Measurements from ENCODE around the gene TXNDC16. TPM values are rescaled to one million over a fixed set of nuclear protein-coding genes. Genes with fewer than 3 reads are reported as not detected.
A peak's percentile ranks its signal among the peaks of the same experiment; 100 is the strongest.

TXNDC16 gene
- polyA plus RNA-seq, 1 donor = 12.7 TPM

DNA sequence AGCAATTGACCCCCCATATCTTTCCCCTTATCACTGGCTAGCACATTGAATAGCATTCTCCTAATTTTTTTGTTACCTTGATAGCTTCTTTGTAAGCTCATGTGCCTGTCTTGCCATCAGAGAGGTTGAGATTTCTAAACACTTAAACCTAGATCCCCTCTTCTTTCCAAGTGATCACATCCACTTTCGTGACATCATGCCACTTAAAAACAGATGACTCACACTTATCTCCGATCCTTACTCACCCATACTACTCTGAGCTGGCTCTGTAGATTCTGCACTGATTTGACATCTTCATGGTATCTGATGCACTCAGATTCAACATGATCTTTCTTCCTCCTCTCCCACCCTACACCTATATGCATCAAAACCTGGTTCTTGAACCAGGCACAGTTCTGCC lies 10.8 kb upstream of the TXNDC16 start:
- DNase-seq = no peak
- no CpG with 5 or more reads among the region's 2 CpGs for WGBS (ENCODE audit: insufficient coverage, low lambda C conversion rate)

DNA sequence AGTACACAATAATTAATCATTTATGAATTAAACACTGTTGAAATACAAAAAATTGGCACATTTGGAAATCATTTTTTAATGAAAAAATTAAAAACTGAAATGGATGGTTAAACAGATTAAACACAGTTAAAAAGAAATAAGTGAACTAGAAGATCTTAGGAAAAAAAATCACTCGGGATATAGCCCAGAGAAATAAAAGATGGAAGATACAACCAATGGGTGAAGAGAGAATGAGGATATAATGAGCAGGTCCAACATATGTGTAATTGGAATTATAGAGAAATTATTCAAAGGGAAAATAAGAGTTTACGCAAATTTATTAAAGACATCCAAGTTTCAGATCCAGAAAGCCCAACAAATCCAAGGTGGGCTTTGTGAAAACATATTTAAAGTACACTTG lies 6.4 kb upstream of the TXNDC16 start:
- H3K27me3 ChIP-seq (ENCODE audit: control insufficient read depth, insufficient read depth, low read length) = no peaks in the 10 kb centered on the region
- WGBS (ENCODE audit: insufficient coverage, low lambda C conversion rate) = 100% methylated on average over 1 of the region's 2 CpGs
- no peak overlapping the region for H3K27ac ChIP-seq (ENCODE audit: low read length)
- DNase-seq = no peak
- H3K4me3 ChIP-seq (ENCODE audit: low read length) = no peak overlapping the region
- no peaks in the 10 kb centered on the region for H3K9me3 ChIP-seq (ENCODE audit: control insufficient read depth, low read depth, low read length)
- peaks cover 4% of the 10 kb centered on the region for H3K4me1 ChIP-seq (ENCODE audit: control insufficient read depth, insufficient read depth, low read length)
- no peaks in the 10 kb centered on the region for H3K36me3 ChIP-seq (ENCODE audit: control insufficient read depth, insufficient read depth, low read length)

More for the DNA sequence above, 10.8 kb upstream of the TXNDC16 start:
- H3K27ac ChIP-seq (ENCODE audit: low read length) = no peak overlapping the region
- H3K36me3 ChIP-seq (ENCODE audit: control insufficient read depth, insufficient read depth, low read length) = no peaks in the 10 kb centered on the region
- H3K4me1 ChIP-seq (ENCODE audit: control insufficient read depth, insufficient read depth, low read length) = no peaks in the 10 kb centered on the region
- no peak overlapping the region for H3K4me3 ChIP-seq (ENCODE audit: low read length)
- H3K9me3 ChIP-seq (ENCODE audit: control insufficient read depth, low read depth, low read length) = no peaks in the 10 kb centered on the region
- H3K27me3 ChIP-seq (ENCODE audit: control insufficient read depth, insufficient read depth, low read length) = no peaks in the 10 kb centered on the region

DNA sequence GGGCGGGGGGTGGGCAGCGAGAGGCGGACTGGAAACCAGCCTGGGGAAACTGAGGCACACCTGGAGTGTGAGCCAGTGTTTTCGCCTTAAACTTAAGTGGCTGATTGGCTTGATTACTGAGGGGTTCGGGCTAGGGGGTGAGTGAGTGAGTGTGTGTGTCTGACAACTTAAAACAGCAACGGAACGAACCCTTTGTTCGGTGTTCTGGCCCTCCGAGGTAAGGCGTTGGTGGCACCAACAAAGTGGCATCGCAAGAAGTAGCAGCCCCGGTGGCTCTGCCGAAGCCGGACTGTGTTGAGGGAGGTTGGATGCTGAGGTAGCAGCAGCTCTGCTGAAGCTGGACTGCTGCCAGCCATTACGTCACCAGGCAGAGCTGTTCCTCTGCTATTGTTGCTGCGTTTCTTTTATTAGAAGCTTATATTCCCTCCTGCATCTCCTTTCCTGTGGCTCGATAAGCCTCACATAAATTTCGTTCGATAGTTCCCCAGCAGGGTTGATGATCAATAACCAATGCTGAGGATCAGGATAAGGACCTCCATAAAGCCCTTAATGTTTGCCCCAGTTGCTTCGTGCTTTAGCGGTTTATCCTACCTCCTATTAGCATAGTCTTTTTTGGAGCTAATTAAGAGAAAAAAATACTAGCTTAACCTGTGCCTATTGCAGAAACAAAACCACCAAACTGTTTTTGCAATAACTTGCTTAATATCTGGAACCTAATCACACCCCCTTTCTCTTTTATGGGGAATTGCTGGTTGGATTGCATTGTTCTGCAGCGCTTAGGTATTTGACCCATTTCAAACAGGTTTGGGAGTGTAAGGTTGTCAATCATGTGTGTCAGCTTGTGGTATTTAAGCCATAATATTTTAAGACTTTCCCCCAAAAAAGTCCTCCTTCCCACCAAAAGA lies 1.6 kb upstream of the TXNDC16 start:
- 0% methylated on average over 3 of the region's 22 CpGs for WGBS (ENCODE audit: insufficient coverage, low lambda C conversion rate)
- Histone ChIP-seq H3K36me3 (ENCODE audit: control insufficient read depth, insufficient read depth, low read length) (no peaks in the 10 kb centered on the region), H3K4me1 (ENCODE audit: control insufficient read depth, insufficient read depth, low read length) (peaks cover 13% of the 10 kb centered on the region), H3K27me3 (ENCODE audit: control insufficient read depth, insufficient read depth, low read length) (no peaks in the 10 kb centered on the region), H3K4me3 (ENCODE audit: low read length) (peak overlapping the region; percentile 72), H3K27ac (ENCODE audit: low read length) (peak overlapping the region; percentile 50), H3K9me3 (ENCODE audit: control insufficient read depth, low read depth, low read length) (no peaks in the 10 kb centered on the region)
- DNase-seq = peak; percentile 91 to 92

DNA sequence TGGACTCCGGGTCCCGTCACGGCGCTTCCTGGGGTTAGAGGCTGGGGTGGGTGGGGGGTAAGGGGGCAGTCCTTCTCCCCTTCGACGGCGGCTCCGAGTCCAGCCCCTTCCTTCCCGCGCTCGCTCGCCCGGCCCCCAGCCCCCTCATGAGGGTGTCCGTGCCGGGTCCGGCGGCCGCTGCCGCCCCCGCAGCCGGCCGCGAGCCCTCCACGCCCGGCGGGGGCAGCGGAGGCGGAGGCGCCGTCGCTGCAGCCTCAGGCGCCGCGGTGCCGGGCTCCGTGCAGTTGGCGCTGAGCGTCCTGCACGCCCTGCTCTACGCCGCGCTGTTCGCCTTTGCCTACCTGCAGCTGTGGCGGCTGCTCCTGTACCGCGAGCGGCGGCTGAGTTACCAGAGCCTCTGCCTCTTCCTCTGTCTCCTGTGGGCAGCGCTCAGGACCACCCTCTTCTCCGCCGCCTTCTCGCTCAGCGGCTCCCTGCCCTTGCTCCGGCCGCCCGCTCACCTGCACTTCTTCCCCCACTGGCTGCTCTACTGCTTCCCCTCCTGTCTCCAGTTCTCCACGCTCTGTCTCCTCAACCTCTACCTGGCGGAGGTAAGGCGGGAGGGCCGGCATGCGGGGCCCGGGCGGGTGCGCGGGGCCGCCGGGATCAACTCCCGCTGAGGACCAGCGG lies 831 bp upstream of the TXNDC16 start:
- Histone ChIP-seq H3K27ac (ENCODE audit: low read length) (peak overlapping the region; percentile 68), H3K36me3 (ENCODE audit: control insufficient read depth, insufficient read depth, low read length) (no peaks in the 10 kb centered on the region), H3K4me3 (ENCODE audit: low read length) (peak overlapping the region; percentile 72), H3K4me1 (ENCODE audit: control insufficient read depth, insufficient read depth, low read length) (peaks cover 13% of the 10 kb centered on the region), H3K9me3 (ENCODE audit: control insufficient read depth, low read depth, low read length) (no peaks in the 10 kb centered on the region), H3K27me3 (ENCODE audit: control insufficient read depth, insufficient read depth, low read length) (no peaks in the 10 kb centered on the region)
- WGBS (ENCODE audit: insufficient coverage, low lambda C conversion rate) = no CpG with 5 or more reads among the region's 69 CpGs
- DNase-seq = peak in 1 of 2 donors; percentile 57

DNA sequence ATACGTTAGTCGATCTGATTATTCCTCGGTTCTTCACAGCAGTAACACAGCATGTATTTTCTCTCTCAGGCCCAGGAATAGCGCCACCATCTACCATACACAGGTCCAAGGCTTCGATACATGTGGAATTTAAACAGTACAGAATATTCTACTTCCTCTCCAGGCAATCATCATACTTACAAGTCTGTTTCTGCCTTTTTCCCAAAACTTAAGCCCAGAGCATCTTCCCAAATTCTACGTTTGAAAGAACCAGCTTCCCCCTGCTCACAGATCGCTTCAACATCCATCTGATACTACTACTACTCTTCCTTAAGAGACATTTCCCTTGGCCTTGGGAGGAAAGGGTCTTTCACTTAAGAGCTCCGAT lies 626 bp downstream of the TXNDC16 start:
- DNase-seq = peak in 1 of 2 donors; percentile 60
- Histone ChIP-seq H3K4me3 (ENCODE audit: low read length) (peak overlapping the region; percentile 59), H3K4me1 (ENCODE audit: control insufficient read depth, insufficient read depth, low read length) (peaks cover 13% of the 10 kb centered on the region), H3K27ac (ENCODE audit: low read length) (peak overlapping the region; percentile 94), H3K36me3 (ENCODE audit: control insufficient read depth, insufficient read depth, low read length) (no peaks in the 10 kb centered on the region), H3K27me3 (ENCODE audit: control insufficient read depth, insufficient read depth, low read length) (no peaks in the 10 kb centered on the region), H3K9me3 (ENCODE audit: control insufficient read depth, low read depth, low read length) (no peaks in the 10 kb centered on the region)
- WGBS (ENCODE audit: insufficient coverage, low lambda C conversion rate) = 0% methylated on average over 3 of the region's 8 CpGs

DNA sequence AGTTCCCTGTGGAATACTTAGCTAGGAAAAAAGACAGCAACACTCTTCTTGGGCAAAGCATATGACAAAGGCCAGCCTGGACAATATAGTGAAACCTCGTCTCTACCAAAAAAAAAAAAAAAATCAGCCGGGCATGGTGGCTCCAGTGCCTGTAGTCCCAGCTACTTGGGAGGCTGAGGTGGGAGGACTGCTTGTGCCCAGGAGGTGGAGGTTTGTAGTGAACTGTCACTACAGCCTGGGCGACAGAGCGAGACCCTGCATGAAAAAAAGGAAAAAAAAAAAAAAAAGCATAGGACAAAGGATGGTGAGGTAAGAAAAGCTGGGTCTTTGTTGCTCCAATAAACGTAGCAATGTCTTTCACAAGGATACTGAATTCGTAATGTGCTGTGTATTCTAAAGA lies 1.1 kb downstream of the TXNDC16 start:
- Histone ChIP-seq H3K27me3 (ENCODE audit: control insufficient read depth, insufficient read depth, low read length) (no peaks in the 10 kb centered on the region), H3K9me3 (ENCODE audit: control insufficient read depth, low read depth, low read length) (no peaks in the 10 kb centered on the region), H3K27ac (ENCODE audit: low read length) (peak overlapping the region; percentile 94), H3K4me3 (ENCODE audit: low read length) (peak overlapping the region; percentile 59), H3K4me1 (ENCODE audit: control insufficient read depth, insufficient read depth, low read length) (peaks cover 13% of the 10 kb centered on the region), H3K36me3 (ENCODE audit: control insufficient read depth, insufficient read depth, low read length) (no peaks in the 10 kb centered on the region)
- no peak for DNase-seq
- no CpG with 5 or more reads among the region's 6 CpGs for WGBS (ENCODE audit: insufficient coverage, low lambda C conversion rate)

DNA sequence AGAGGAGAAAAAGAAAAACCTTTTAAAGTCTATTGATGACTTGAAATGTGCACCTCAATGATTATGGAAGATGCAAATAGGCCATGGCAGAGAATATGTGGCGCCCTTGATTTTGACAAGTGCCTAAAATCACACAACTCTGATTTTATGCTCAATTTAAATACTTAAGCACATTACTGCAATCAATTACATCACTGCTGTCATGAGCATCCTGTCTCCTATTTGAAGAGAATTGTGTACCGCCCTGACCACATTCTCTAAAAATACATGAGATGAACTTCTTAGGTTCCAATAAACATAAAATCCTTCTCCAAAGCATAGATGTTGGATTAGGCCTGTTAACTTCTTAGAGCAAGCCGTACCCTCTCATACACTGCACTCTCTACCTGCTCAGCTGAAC lies 1.6 kb downstream of the TXNDC16 start:
- Histone ChIP-seq H3K36me3 (ENCODE audit: control insufficient read depth, insufficient read depth, low read length) (no peaks in the 10 kb centered on the region), H3K4me1 (ENCODE audit: control insufficient read depth, insufficient read depth, low read length) (peaks cover 13% of the 10 kb centered on the region), H3K27ac (ENCODE audit: low read length) (no peak overlapping the region), H3K4me3 (ENCODE audit: low read length) (peak overlapping the region; percentile 59), H3K27me3 (ENCODE audit: control insufficient read depth, insufficient read depth, low read length) (no peaks in the 10 kb centered on the region), H3K9me3 (ENCODE audit: control insufficient read depth, low read depth, low read length) (no peaks in the 10 kb centered on the region)
- DNase-seq = no peak
- WGBS (ENCODE audit: insufficient coverage, low lambda C conversion rate) = no CpG with 5 or more reads among the region's 3 CpGs

DNA sequence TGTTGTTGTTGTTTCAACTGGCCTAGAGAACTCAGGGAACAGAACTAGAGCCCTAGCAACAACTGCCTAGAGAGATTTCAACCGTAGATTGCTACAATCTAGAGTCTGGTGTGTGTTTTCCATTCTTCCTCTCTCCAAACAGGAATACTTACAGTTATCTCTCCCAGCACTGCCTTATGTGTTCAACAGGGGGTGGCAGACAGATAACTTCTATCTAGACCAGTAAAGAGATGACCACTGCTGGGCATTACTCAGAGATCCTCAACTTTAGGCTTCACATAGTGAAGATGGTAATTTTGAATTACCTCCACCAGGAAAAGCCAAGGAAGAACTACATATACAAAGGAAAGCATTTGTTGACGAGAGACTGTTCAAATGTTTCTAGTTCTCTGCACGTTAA lies 4.8 kb downstream of the TXNDC16 start:
- Histone ChIP-seq H3K4me1 (ENCODE audit: control insufficient read depth, insufficient read depth, low read length) (peaks cover 9% of the 10 kb centered on the region), H3K9me3 (ENCODE audit: control insufficient read depth, low read depth, low read length) (no peaks in the 10 kb centered on the region), H3K4me3 (ENCODE audit: low read length) (no peak overlapping the region), H3K27ac (ENCODE audit: low read length) (no peak overlapping the region), H3K36me3 (ENCODE audit: control insufficient read depth, insufficient read depth, low read length) (no peaks in the 10 kb centered on the region), H3K27me3 (ENCODE audit: control insufficient read depth, insufficient read depth, low read length) (no peaks in the 10 kb centered on the region)
- 86% methylated on average over 1 of the region's 3 CpGs for WGBS (ENCODE audit: insufficient coverage, low lambda C conversion rate)
- no peak for DNase-seq

DNA sequence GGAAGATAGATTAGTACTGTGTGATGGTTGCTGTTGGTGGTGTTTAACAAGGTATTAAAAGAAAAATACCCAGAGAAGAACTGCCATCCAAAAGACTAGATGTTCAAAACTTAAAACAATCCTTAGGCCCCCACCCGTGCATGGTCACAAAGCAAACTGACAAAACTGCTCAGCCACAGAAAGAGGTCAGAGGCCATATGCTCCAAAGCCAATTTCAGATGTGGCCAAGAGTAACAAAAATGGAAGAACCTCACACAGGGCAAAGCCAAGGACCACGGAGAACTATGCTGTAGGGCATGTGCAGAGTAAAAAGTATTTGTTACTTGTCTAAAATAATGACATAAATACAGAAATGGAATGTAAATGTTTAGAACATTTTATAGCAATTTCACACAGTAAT lies 5.3 kb downstream of the TXNDC16 start:
- Histone ChIP-seq H3K27ac (ENCODE audit: low read length) (no peak overlapping the region), H3K36me3 (ENCODE audit: control insufficient read depth, insufficient read depth, low read length) (no peaks in the 10 kb centered on the region), H3K4me1 (ENCODE audit: control insufficient read depth, insufficient read depth, low read length) (peaks cover 9% of the 10 kb centered on the region), H3K27me3 (ENCODE audit: control insufficient read depth, insufficient read depth, low read length) (no peaks in the 10 kb centered on the region), H3K9me3 (ENCODE audit: control insufficient read depth, low read depth, low read length) (no peaks in the 10 kb centered on the region), H3K4me3 (ENCODE audit: low read length) (no peak overlapping the region)
- no CpG with 5 or more reads among the region's 2 CpGs for WGBS (ENCODE audit: insufficient coverage, low lambda C conversion rate)
- no peak for DNase-seq

DNA sequence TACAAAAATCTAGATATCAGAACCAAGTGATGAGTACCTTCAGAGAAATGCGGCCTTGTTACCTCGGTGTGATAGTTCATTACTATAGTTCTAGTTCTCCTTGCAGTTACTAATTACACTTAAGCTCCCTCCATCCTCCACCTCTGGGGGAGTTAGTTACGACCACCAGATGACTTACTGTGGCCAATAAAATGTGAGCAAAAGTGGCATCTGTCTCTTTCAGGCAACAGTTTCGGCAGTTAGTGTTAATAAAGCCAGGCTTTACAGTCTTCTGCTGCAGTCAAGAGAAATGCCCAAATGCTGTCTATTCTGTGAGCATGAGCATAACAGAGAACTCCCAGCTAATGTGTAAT lies 6.0 kb downstream of the TXNDC16 start:
- no peak overlapping the region for H3K27ac ChIP-seq (ENCODE audit: low read length)
- H3K9me3 ChIP-seq (ENCODE audit: control insufficient read depth, low read depth, low read length) = no peaks in the 10 kb centered on the region
- H3K36me3 ChIP-seq (ENCODE audit: control insufficient read depth, insufficient read depth, low read length) = peaks cover 2% of the 10 kb centered on the region
- no CpG with 5 or more reads among the region's 4 CpGs for WGBS (ENCODE audit: insufficient coverage, low lambda C conversion rate)
- no peak overlapping the region for H3K4me3 ChIP-seq (ENCODE audit: low read length)
- DNase-seq = no peak
- peaks cover 9% of the 10 kb centered on the region for H3K4me1 ChIP-seq (ENCODE audit: control insufficient read depth, insufficient read depth, low read length)
- H3K27me3 ChIP-seq (ENCODE audit: control insufficient read depth, insufficient read depth, low read length) = no peaks in the 10 kb centered on the region

All from large intestine (tissue), 3 donors.